ENCODE results near the gene HSH2D.
"Not testable (repeated sequence)": the region's sequence is repeated elsewhere in the genome, so short reads cannot be mapped to it uniquely, and the experiment has no call there.

The HSH2D gene

DNA sequence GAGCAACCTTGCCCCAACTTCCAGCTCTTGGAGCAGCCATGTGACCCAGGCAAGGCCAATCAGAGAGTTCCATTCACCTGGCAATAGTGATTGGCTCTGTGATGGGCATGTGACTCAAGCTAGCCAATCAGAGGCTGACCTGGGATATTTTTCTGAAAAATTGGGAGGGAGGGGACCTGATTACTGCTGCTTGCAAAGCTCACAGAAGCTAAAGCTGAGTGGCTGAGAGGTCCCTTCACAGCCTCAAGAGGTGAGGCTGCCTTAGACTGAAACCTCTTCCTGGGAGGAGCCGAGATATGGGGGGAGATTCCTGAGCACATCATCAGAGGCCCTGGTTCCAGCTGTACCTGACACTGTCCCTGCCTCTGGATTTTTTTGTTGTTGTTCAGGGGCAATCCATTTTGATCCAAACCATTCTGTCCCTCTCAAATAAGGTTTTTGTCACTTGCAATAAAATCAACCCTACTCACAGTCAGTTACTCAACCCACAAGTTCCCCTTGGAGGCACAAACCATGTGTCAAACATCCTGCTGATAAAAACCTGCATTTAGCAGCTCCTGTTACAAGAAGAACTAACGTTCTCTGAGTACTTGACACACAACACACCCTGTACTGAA lies 25.1 kb downstream of the HSH2D start:
- H3K79me1 ChIP-seq (ENCODE audit: low read length): no peaks in the 10 kb centered on the region
- no peak overlapping the region for H2BK12ac ChIP-seq (ENCODE audit: low read length)
- H4K91ac ChIP-seq (ENCODE audit: low read depth, low read length): no peak overlapping the region
- peaks cover 4% of the 10 kb centered on the region for H3K9me3 ChIP-seq (ENCODE audit: insufficient read depth, low read depth, low read length)
- no peak overlapping the region for H3K4me2 ChIP-seq (ENCODE audit: low read length)
- no peak overlapping the region for H3K4ac ChIP-seq (ENCODE audit: low read depth, low read length)
- H3K4me1 ChIP-seq (ENCODE audit: control insufficient read depth in 1 of 2, insufficient read depth in 2 of 2, low read length in 2 of 2): peaks cover 3 to 5% of the 10 kb centered on the region in 2 experiments
- no peak overlapping the region for H3K9ac ChIP-seq (ENCODE audit: low read length)
- H2AFZ ChIP-seq (ENCODE audit: insufficient read depth, low read length, poor library complexity): no peak overlapping the region
- no peaks in the 10 kb centered on the region for H3K27me3 ChIP-seq (ENCODE audit: insufficient read depth, low read length)
- no peak overlapping the region for H4K12ac ChIP-seq (ENCODE audit: low read depth, low read length)
- no peak overlapping the region for H2AK5ac ChIP-seq (ENCODE audit: low read length)
- no peak overlapping the region for H3K23ac ChIP-seq (ENCODE audit: low read length)
- no peak overlapping the region for H3K4me3 ChIP-seq (ENCODE audit: low read depth, low read length)
- H3K79me2 ChIP-seq (ENCODE audit: control insufficient read depth, insufficient read depth, low read length, poor library complexity): no peaks in the 10 kb centered on the region
- H3K18ac ChIP-seq (ENCODE audit: low read length): no peak overlapping the region
- H3K14ac ChIP-seq (ENCODE audit: low read length): no peak overlapping the region
- no peaks in the 10 kb centered on the region for H3K36me3 ChIP-seq (ENCODE audit: control insufficient read depth in 1 of 2, insufficient read depth in 2 of 2, low read length in 2 of 2)
- H2BK120ac ChIP-seq (ENCODE audit: insufficient read depth, low read length, poor library complexity): no peak overlapping the region
- no CpG with 5 or more reads among the region's 2 CpGs for WGBS (ENCODE audit: extremely low coverage, insufficient coverage, insufficient read length)
- H2BK5ac ChIP-seq (ENCODE audit: low read depth, low read length, poor library complexity): no peak overlapping the region
- H4K8ac ChIP-seq (ENCODE audit: low read depth, low read length): no peak overlapping the region
- DNase-seq: no peak
- no peak overlapping the region for H3K27ac ChIP-seq (ENCODE audit: low read depth, low read length)

DNA sequence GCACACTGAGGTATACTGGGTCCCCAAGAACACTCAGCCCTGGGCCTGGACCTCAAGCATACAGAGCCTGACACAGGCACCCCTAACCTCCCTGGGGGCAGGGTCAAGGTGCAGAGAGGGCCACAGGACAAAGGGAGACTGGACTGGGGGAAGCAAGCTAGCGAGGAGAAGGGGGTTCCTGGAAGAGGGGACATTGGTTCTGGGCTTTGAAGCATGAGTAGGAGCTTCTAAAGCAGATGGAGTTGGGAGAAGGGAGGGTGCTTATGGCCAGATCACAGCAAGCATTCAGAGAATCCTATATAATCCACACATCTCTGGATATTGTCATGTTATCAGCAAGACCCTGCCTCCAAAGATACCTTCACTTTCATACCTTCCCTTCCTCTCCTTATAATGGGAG lies 26.6 kb downstream of the HSH2D start:
- no peak overlapping the region for H3K9ac ChIP-seq (ENCODE audit: low read length)
- no peaks in the 10 kb centered on the region for H3K36me3 ChIP-seq (ENCODE audit: control insufficient read depth in 1 of 2, insufficient read depth in 2 of 2, low read length in 2 of 2)
- H3K79me1 ChIP-seq (ENCODE audit: low read length): no peaks in the 10 kb centered on the region
- no peak overlapping the region for H2BK120ac ChIP-seq (ENCODE audit: insufficient read depth, low read length, poor library complexity)
- H3K9me3 ChIP-seq (ENCODE audit: insufficient read depth, low read depth, low read length): peaks cover 6% of the 10 kb centered on the region
- no peak overlapping the region for H2AK5ac ChIP-seq (ENCODE audit: low read length)
- H3K14ac ChIP-seq (ENCODE audit: low read length): no peak overlapping the region
- H3K27me3 ChIP-seq (ENCODE audit: insufficient read depth, low read length): no peaks in the 10 kb centered on the region
- no peak overlapping the region for H3K4ac ChIP-seq (ENCODE audit: low read depth, low read length)
- no peak overlapping the region for H2BK12ac ChIP-seq (ENCODE audit: low read length)
- no peak overlapping the region for H2BK5ac ChIP-seq (ENCODE audit: low read depth, low read length, poor library complexity)
- H4K12ac ChIP-seq (ENCODE audit: low read depth, low read length): no peak overlapping the region
- H3K18ac ChIP-seq (ENCODE audit: low read length): no peak overlapping the region
- H4K91ac ChIP-seq (ENCODE audit: low read depth, low read length): no peak overlapping the region
- no peak overlapping the region for H3K4me3 ChIP-seq (ENCODE audit: low read depth, low read length)
- WGBS (ENCODE audit: extremely low coverage, insufficient coverage, insufficient read length): no CpG with 5 or more reads among the region's 1 CpG
- no peak for DNase-seq
- H4K8ac ChIP-seq (ENCODE audit: low read depth, low read length): no peak overlapping the region
- no peak overlapping the region for H2AFZ ChIP-seq (ENCODE audit: insufficient read depth, low read length, poor library complexity)
- H3K23ac ChIP-seq (ENCODE audit: low read length): no peak overlapping the region
- no peak overlapping the region for H3K4me2 ChIP-seq (ENCODE audit: low read length)
- no peaks in the 10 kb centered on the region for H3K79me2 ChIP-seq (ENCODE audit: control insufficient read depth, insufficient read depth, low read length, poor library complexity)
- H3K27ac ChIP-seq (ENCODE audit: low read depth, low read length): no peak overlapping the region
- H3K4me1 ChIP-seq (ENCODE audit: control insufficient read depth in 1 of 2, insufficient read depth in 2 of 2, low read length in 2 of 2): peaks cover 3 to 5% of the 10 kb centered on the region in 2 experiments

DNA sequence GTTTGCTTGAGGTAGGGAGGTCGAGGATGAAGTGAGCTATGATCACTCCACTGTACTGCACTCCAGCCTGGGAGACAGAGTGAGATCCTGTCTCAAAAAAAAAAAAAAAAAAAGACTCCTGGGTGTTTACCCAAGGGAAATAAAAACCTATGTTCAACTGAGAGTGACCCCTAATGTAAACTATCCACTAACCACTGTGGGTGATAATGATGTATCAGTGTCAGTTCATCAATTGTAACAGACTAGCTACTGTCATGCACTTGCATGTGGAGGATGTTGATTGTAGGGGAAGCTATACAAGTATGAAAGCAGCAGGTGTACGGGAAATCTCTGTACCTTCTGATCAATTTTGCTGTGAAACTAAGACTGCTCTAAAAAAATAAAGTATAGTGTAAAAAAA lies 32.5 kb downstream of the HSH2D start:
- Histone ChIP-seq H4K91ac (ENCODE audit: low read depth, low read length) (no peak overlapping the region), H3K79me2 (ENCODE audit: control insufficient read depth, insufficient read depth, low read length, poor library complexity) (no peaks in the 10 kb centered on the region), H3K23ac (ENCODE audit: low read length) (no peak overlapping the region), H2AK5ac (ENCODE audit: low read length) (no peak overlapping the region), H3K14ac (ENCODE audit: low read length) (no peak overlapping the region), H4K8ac (ENCODE audit: low read depth, low read length) (no peak overlapping the region), H3K27ac (ENCODE audit: low read depth, low read length) (no peak overlapping the region), H2BK12ac (ENCODE audit: low read length) (no peak overlapping the region), H2BK5ac (ENCODE audit: low read depth, low read length, poor library complexity) (no peak overlapping the region), H3K27me3 (ENCODE audit: insufficient read depth, low read length) (no peaks in the 10 kb centered on the region), H3K9me3 (ENCODE audit: insufficient read depth, low read depth, low read length) (peaks cover 5% of the 10 kb centered on the region), H3K4me1 (ENCODE audit: control insufficient read depth in 1 of 2, insufficient read depth in 2 of 2, low read length in 2 of 2) (peaks cover 3 to 5% of the 10 kb centered on the region in 2 experiments), H3K9ac (ENCODE audit: low read length) (no peak overlapping the region), H3K36me3 (ENCODE audit: control insufficient read depth in 1 of 2, insufficient read depth in 2 of 2, low read length in 2 of 2) (no peaks in the 10 kb centered on the region), H3K18ac (ENCODE audit: low read length) (no peak overlapping the region), H2BK120ac (ENCODE audit: insufficient read depth, low read length, poor library complexity) (no peak overlapping the region), H3K4me3 (ENCODE audit: low read depth, low read length) (no peak overlapping the region), H4K12ac (ENCODE audit: low read depth, low read length) (no peak overlapping the region), H3K4ac (ENCODE audit: low read depth, low read length) (no peak overlapping the region), H3K79me1 (ENCODE audit: low read length) (no peaks in the 10 kb centered on the region), H2AFZ (ENCODE audit: insufficient read depth, low read length, poor library complexity) (no peak overlapping the region), H3K4me2 (ENCODE audit: low read length) (no peak overlapping the region)
- no CpG with 5 or more reads among the region's 2 CpGs for WGBS (ENCODE audit: extremely low coverage, insufficient coverage, insufficient read length)
- no peak for DNase-seq

DNA sequence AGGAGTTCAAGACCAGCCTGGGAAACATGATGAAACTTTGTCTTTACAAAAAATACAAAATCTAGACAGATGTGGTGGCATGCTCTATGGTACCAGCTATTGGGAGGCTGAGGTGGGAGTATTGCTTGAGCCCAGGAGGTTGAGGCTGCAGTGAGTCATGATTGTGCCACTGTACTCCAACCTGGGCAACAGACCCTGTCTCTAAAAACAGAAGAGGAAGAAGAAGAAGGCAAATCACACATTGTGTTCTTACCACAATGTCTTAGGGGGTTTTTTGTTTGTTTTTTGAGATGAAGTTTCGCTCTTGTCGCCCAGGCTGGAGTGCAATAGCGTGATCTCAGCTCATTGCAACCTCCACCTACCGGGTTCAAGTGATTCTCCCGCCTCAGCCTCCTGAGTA lies 35.4 kb downstream of the HSH2D start:
- H3K14ac ChIP-seq (ENCODE audit: low read length); H3K9me3 ChIP-seq (ENCODE audit: insufficient read depth, low read depth, low read length); H4K8ac ChIP-seq (ENCODE audit: low read depth, low read length); H2AFZ ChIP-seq (ENCODE audit: insufficient read depth, low read length, poor library complexity); H2BK5ac ChIP-seq (ENCODE audit: low read depth, low read length, poor library complexity); H3K23ac ChIP-seq (ENCODE audit: low read length); H3K4ac ChIP-seq (ENCODE audit: low read depth, low read length); H3K9ac ChIP-seq (ENCODE audit: low read length); H3K79me1 ChIP-seq (ENCODE audit: low read length); H3K18ac ChIP-seq (ENCODE audit: low read length); DNase-seq; H4K12ac ChIP-seq (ENCODE audit: low read depth, low read length); H3K27me3 ChIP-seq (ENCODE audit: insufficient read depth, low read length); H2BK12ac ChIP-seq (ENCODE audit: low read length); H3K79me2 ChIP-seq (ENCODE audit: control insufficient read depth, insufficient read depth, low read length, poor library complexity); H2BK120ac ChIP-seq (ENCODE audit: insufficient read depth, low read length, poor library complexity); H3K27ac ChIP-seq (ENCODE audit: low read depth, low read length); H4K91ac ChIP-seq (ENCODE audit: low read depth, low read length); H3K36me3 ChIP-seq (ENCODE audit: control insufficient read depth in 1 of 2, insufficient read depth in 2 of 2, low read length in 2 of 2); H2AK5ac ChIP-seq (ENCODE audit: low read length); H3K4me2 ChIP-seq (ENCODE audit: low read length); H3K4me3 ChIP-seq (ENCODE audit: low read depth, low read length); H3K4me1 ChIP-seq (ENCODE audit: control insufficient read depth in 1 of 2, insufficient read depth in 2 of 2, low read length in 2 of 2): not testable (repeated sequence)
- WGBS (ENCODE audit: extremely low coverage, insufficient coverage, insufficient read length): no CpG with 5 or more reads among the region's 5 CpGs
